HepG2 (cell line): Measurements from ENCODE around the gene DIS3L2. TPM values are rescaled to one million over a fixed set of nuclear protein-coding genes. Genes with fewer than 3 reads are reported as not detected.

ENCODE experiments used
- ATAC-seq: fragments of 200-7000 bp; cut with Tn5 transposase; 3 replicates; pipeline ENCODE4 v1.9.1; 2020; ENCODE audit warnings: mild to moderate bottlenecking, moderate library complexity
- BruUV-seq: library from RNA; stranded (reverse); fragments of 400-500 nt; replicated peaks from 2 replicates; lab custom pipeline; 2021; lab: Mats Ljungman, UMichigan
- CTCF ChIA-PET: fragments of 300-600 bp; formaldehyde crosslinking; extraction: SDS; loops from one replicate; lab custom pipeline; 2021; ENCODE audit warnings: low total read pairs, inconsistent platforms, low intra/inter-chr PET ratio; lab: Yijun Ruan, JAX
- POLR2A ChIA-PET: fragments of 350-600 bp; sonication (Branson Sonifier 250); formaldehyde crosslinking; loops from one replicate; lab custom pipeline; 2020; ENCODE audit warnings: antibody characterized with exemption, inconsistent platforms; lab: Yijun Ruan, JAX
- DNase-seq: peaks from one replicate; pipeline ENCODE4 v3.0.0-alpha.2; 2015; ENCODE audit warnings: low spot score
- FAIRE-seq: peaks from 3 replicates; lab custom pipeline; 2011; peaks lifted over from hg19 to GRCh38; lab: Jason Lieb, UNC
- H2AFZ ChIP-seq: one replicate; pipeline ENCODE4 v1.6.1; 2011; ENCODE audit warnings: low read length, inconsistent platforms
- H3K27ac ChIP-seq: fragments of 300-600 bp; 3 replicates; pipeline ENCODE4 v1.8.0; 2011; ENCODE audit warnings: mixed run types, mild to moderate bottlenecking, mixed read lengths, low read length, inconsistent platforms; ENCODE audit not compliant: insufficient read depth; ENCODE audit errors: extremely low read length
- H3K27me3 ChIP-seq, 2 experiments: fragments of 200-600 bp in 1 of 2; 2 replicates in 1 of 2; 3 replicates in 1 of 2; pipeline versions ENCODE4 v1.6.0 to v1.8.0; 2011; ENCODE audit warnings: low read length in 2 of 2, mild to moderate bottlenecking in 2 of 2, moderate library complexity in 2 of 2, inconsistent platforms in 1 of 2; ENCODE audit not compliant: insufficient read depth in 2 of 2, control insufficient read depth in 1 of 2
- H3K36me3 ChIP-seq, 2 experiments: fragments of 200-600 bp in 1 of 2; replicated peaks in 1 of 2; 2 replicates in 1 of 2; 3 replicates in 1 of 2; pipeline versions ENCODE4 v1.5.1 to v1.8.0; 2011; ENCODE audit warnings: low read length in 2 of 2, inconsistent platforms in 1 of 2; ENCODE audit not compliant: insufficient read depth in 2 of 2, control insufficient read depth in 1 of 2
- H3K4me1 ChIP-seq: 2 replicates; pipeline ENCODE4 v1.5.1; 2012; ENCODE audit warnings: low read length, inconsistent platforms; ENCODE audit not compliant: insufficient read depth
- H3K4me2 ChIP-seq: 2 replicates; pipeline ENCODE4 v1.6.0; 2011; ENCODE audit warnings: low read depth, low read length, inconsistent platforms
- H3K4me3 ChIP-seq, 3 experiments: fragments of 200-600 bp in 1 of 3; sonication (generic), shearing (Covaris generic) in 1 of 3; replicated peaks in 1 of 3; 2 replicates each; pipeline ENCODE4 v1.5.1; 2011 to 2016; ENCODE audit warnings: low read length in 3 of 3, inconsistent platforms in 2 of 3, low read depth in 2 of 3, mild to moderate bottlenecking in 2 of 3, control low read depth in 1 of 3, mixed read lengths in 1 of 3; ENCODE audit not compliant: insufficient read depth in 1 of 3
- H3K79me2 ChIP-seq: one replicate; pipeline ENCODE4 v1.6.1; 2011; ENCODE audit warnings: low read length, inconsistent platforms; ENCODE audit not compliant: insufficient read depth
- H3K9ac ChIP-seq: 2 replicates; pipeline ENCODE4 v1.6.0; 2011; ENCODE audit warnings: mild to moderate bottlenecking, low read depth, low read length, inconsistent platforms; ENCODE audit not compliant: insufficient read depth
- H3K9me3 ChIP-seq: 2 replicates; pipeline ENCODE4 v1.5.1; 2012; ENCODE audit warnings: mild to moderate bottlenecking, low read length
- H4K20me1 ChIP-seq: 2 replicates; pipeline ENCODE4 v1.6.0; 2011; ENCODE audit warnings: inconsistent platforms, mild to moderate bottlenecking, low read length, moderate library complexity; ENCODE audit not compliant: insufficient read depth
- MATR3 ChIP-seq: sonication (generic); formaldehyde crosslinking; IDR thresholded peaks from 2 replicates; pipeline ENCODE4 v1.4.0; 2020; ENCODE audit warnings: missing genetic modification reagents
- NFE2 ChIP-seq: sonication (generic); formaldehyde crosslinking; IDR thresholded peaks from 2 replicates; pipeline ENCODE4 v1.4.0; 2020; ENCODE audit warnings: missing genetic modification reagents
- ZFP36L1 ChIP-seq: sonication (generic); formaldehyde crosslinking; IDR thresholded peaks from 2 replicates; pipeline ENCODE4 v1.8.0; 2022; ENCODE audit warnings: mild to moderate bottlenecking, missing genetic modification reagents, moderate library complexity
- ZNF816 ChIP-seq: sonication (generic); formaldehyde crosslinking; IDR thresholded peaks from 2 replicates; pipeline ENCODE4 v1.8.0; 2022; ENCODE audit warnings: missing genetic modification reagents, mild to moderate bottlenecking, borderline replicate concordance
- WGBS: methylation state at CpG from one replicate; pipeline ENCODE4 v1.1.6; 2017; ENCODE audit warnings: low lambda C conversion rate; 5-methylcytosine and 5-hydroxymethylcytosine counted together
- in situ Hi-C: cut with HindIII; loops from 2 replicates; pipeline ENCODE4 v1.10.0; 2017; ENCODE audit warnings: low pct_unique_long_range_greater_than_20kb; ENCODE audit not compliant: extremely low pct_ligation_motif_present
- intact Hi-C: fragments of 100-400 bp; cut with micrococcal nuclease; formaldehyde crosslinking; loops from one replicate; pipeline ENCODE4 v1.10.0; 2022; ENCODE audit not compliant: unreplicated experiment
- polyA plus RNA-seq, 8 experiments: library from polyadenylated mRNA; depleted of rRNA in 3 of 8; stranded (reverse) in 7 of 8; unstranded in 1 of 8; fragments of >200 nt; fragmentation: Illumina TruSeq in 4 of 8; extraction: Trizol in 4 of 8; gene quantifications; 2 replicates each; pipeline versions ENCODE4 v1.2.1 to v1.2.3, GENCODE V29; 2011 to 2016; ENCODE audit warnings: low read depth in 4 of 8, missing spikeins in 1 of 8, mixed read lengths in 1 of 8; ENCODE audit not compliant: insufficient read depth in 1 of 8
- total RNA-seq, 5 experiments: library from RNA; depleted of rRNA; stranded (reverse); fragments of >200 nt; fragmentation: Illumina TruSeq; extraction: Trizol; gene quantifications; 2 replicates each; pipeline ENCODE4 v1.2.3, GENCODE V29; 2016; ENCODE audit warnings: low read depth in 1 of 5
- TF ChIP-seq, protein P1 (sequence below): sonication (generic); formaldehyde crosslinking; IDR thresholded peaks from 2 replicates; pipeline ENCODE4 v1.4.0; 2020; ENCODE audit warnings: missing genetic modification reagents
- TF ChIP-seq, protein P2 (sequence below): sonication (generic); formaldehyde crosslinking; IDR thresholded peaks from 2 replicates; pipeline ENCODE4 v1.4.0; 2020; ENCODE audit warnings: mild to moderate bottlenecking, missing genetic modification reagents

Gene DIS3L2
- total and polyA plus RNA-seq, 2 of the 13 experiments (the other 11 are each of a cell fraction or from before 2014, with no cell fraction given), result 7.0 to 23.9 TPM

DNA sequence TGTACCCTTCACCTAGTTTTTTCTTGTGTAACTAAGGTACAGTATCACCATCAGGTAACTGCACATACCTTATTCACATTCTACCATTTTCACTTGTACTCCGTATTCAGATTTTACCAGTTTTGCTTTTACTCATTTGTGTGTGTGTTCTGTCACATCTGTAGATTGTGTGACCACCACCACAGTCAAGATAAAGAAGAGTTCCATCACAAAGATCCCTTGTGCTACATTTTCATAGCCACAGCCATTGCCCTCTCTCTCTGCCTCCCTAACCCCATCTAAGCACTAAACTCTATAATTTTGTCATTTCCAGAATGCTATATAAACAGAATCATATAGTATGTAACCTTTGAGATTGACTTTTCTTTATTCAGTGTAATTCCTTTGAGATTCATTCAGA lies 23.5 kb downstream of the DIS3L2 start:
- TF ChIP-seq, protein P1, sequence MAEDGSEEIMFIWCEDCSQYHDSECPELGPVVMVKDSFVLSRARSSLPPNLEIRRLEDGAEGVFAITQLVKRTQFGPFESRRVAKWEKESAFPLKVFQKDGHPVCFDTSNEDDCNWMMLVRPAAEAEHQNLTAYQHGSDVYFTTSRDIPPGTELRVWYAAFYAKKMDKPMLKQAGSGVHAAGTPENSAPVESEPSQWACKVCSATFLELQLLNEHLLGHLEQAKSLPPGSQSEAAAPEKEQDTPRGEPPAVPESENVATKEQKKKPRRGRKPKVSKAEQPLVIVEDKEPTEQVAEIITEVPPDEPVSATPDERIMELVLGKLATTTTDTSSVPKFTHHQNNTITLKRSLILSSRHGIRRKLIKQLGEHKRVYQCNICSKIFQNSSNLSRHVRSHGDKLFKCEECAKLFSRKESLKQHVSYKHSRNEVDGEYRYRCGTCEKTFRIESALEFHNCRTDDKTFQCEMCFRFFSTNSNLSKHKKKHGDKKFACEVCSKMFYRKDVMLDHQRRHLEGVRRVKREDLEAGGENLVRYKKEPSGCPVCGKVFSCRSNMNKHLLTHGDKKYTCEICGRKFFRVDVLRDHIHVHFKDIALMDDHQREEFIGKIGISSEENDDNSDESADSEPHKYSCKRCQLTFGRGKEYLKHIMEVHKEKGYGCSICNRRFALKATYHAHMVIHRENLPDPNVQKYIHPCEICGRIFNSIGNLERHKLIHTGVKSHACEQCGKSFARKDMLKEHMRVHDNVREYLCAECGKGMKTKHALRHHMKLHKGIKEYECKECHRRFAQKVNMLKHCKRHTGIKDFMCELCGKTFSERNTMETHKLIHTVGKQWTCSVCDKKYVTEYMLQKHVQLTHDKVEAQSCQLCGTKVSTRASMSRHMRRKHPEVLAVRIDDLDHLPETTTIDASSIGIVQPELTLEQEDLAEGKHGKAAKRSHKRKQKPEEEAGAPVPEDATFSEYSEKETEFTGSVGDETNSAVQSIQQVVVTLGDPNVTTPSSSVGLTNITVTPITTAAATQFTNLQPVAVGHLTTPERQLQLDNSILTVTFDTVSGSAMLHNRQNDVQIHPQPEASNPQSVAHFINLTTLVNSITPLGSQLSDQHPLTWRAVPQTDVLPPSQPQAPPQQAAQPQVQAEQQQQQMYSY (CRISPR knock-in tag), result no peak
- TF ChIP-seq ZNF816 (CRISPR knock-in tag) (no peak), ZFP36L1 (CRISPR knock-in tag) (no peak), MATR3 (CRISPR knock-in tag) (no peak), NFE2 (CRISPR knock-in tag) (no peak)
- TF ChIP-seq, protein P2, sequence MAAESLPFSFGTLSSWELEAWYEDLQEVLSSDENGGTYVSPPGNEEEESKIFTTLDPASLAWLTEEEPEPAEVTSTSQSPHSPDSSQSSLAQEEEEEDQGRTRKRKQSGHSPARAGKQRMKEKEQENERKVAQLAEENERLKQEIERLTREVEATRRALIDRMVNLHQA (CRISPR knock-in tag), result no peak
- Histone ChIP-seq H3K27me3 (no peaks in the 10 kb centered on the region), H4K20me1 (no peaks in the 10 kb centered on the region; the same call in 1 of the 2 replicates), H3K9ac (no peak overlapping the region), H3K36me3 (no peaks in the 10 kb centered on the region), H3K27ac (no peak overlapping the region), H3K4me3 (no peak overlapping the region), H3K4me1 (peaks cover 17% of the 10 kb centered on the region), H3K79me2 (peaks cover 41% of the 10 kb centered on the region), H2AFZ (no peak overlapping the region), H3K4me2 (no peak overlapping the region), H3K9me3 (no peaks in the 10 kb centered on the region)
- POLR2A ChIA-PET, result no interaction called here
- intact Hi-C loops (no loop called here), in situ Hi-C loops (no loop called here)
- FAIRE-seq (no peak), DNase-seq (no peak), ATAC-seq (no peak)
- BruUV-seq, result no TSS peak
- CTCF ChIA-PET, result no interaction called here
- 2% methylated on average over 1 of the region's 1 CpG for WGBS
